ENCODE results near the gene SNORC.

Gene SNORC

DNA sequence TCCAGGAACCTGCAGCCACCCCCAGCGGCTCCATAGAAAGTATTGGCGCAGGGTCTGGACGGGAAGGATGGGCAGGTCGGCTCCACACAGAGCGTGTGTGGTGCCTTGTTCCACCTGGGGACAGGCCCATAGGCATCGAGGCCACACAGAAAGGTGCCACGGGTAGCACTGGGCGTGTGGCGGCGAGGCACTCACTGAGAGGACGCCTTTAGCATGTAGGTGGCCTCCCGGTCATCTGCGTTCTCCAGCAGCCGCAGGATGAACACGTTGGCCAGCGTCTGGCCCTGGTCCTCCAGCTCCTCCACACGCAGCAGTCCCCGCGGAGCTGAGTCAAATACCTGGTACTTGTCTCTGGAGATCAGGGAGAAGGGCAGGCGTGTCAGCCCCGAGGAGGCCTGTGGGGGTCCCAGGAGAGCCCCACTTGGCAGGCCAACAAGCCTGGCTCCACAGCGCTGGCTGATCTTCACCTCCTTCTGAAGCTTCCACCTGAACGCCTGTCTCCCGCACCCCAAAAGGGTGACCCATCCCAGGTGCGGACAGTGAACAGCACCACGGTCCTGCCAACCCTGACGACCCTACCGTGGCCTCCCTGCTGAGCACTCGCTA is 13.2 kb downstream of the SNORC start:
- DNase-seq: no peak

DNA sequence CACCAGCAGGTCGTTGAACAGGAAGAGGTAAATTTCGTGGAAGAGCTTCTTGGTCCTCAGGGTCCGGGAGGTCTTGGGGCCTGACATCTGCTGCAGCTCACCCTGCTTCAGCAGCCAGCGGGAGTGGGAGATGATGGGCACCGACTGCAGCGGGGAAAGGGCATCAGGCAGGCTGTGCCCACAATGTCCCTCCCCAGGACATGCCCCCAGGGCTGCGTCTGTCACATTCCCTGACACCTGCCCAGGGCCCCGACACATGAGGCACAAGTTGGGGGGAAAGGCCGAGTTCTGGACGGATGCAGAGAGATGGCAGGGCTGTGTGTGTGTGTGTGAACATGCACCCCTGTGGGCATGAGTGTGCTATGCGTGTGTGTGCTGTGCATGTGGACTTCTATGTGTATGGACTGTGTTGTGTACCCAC is 13.9 kb downstream of the SNORC start:
- DNase-seq: no peak

DNA sequence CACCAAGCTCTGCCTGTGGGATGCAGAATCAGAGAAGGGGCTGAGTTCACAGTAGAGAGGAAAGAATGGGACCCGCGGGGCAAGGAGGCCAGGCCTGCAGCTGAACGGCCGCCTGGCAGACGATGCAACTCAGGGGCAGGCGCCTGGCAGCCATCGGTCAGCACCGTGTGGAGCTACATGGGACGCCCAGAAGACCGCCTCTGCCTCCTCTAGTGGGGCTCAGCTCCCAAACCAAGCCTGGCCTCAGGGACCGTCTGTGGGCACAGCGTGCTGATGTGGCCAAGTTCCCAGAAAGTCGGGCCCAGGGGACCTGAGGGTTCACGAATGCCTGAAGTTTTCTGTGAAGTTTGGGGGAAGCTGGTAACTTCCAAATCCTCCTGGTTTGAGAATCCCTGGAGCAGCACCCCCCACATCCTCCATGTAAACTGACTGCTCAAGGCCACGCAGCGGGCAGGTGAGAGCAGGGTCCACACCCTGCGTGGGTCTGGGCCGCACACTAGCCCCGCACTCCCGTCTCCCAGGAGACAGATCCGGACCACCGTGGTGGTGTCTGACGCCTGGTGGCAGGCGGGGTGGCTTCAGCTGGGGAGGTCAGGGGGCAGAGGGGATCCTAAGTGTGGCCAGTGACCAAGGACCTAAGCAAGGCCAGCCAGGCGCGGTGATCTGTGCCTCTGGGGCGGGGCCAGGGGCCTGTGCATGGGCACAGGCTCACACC is 14.6 kb downstream of the SNORC start:
- no peak for DNase-seq

DNA sequence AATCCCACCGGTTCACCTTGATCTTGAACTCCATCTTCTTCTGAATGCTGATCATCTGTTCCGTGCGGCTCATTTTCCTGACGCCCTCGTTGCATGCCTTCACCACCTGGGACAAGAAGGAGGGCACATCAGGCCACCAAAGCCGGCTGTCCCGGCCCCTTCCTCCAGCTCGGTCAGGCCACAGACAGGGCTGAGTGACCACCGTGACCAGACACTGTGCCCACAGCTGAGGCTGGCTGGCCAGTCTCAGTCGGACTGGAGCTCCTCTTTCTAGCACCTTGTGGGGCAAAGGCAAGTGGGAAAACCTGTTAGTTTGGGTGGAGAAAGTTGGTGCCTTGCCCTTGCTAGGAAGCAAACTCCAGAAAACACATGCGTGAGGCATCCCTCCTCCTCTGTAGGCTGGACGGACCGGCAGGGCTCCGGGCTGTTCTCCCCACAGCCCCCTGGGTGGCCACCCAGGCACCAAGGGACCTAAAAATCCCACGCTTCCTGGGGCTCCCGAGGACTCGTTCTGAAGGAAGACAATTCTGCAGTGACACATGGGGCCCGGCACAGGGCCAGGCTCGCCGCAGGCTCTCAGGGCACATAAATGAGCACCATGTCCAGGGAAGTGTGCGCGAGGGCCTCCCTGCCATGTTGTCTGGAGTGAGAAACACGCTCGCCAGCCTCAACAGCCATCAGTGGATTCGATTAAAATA is 15.3 kb downstream of the SNORC start:
- DNase-seq: no peak

DNA sequence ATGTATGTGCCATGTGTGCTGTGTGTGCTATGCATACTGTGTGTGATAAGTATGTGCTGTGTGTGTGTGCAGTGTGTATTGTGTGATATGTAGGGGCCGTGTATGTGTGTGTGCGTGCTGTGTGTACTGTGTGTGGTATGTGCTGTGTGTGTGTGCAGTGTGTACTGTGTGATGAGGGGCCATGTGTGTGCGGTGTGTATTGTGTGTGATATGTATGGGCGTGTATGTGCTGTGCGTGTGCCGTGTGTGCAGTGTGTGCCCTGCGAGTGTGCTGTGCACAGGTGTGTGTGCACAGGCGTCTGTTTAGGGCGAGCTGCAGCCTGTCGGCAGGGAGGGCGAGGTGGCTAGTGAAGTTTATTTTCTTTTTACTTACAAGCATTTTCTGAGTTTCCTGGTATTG is 16.1 kb downstream of the SNORC start:
- no peak for DNase-seq

DNA sequence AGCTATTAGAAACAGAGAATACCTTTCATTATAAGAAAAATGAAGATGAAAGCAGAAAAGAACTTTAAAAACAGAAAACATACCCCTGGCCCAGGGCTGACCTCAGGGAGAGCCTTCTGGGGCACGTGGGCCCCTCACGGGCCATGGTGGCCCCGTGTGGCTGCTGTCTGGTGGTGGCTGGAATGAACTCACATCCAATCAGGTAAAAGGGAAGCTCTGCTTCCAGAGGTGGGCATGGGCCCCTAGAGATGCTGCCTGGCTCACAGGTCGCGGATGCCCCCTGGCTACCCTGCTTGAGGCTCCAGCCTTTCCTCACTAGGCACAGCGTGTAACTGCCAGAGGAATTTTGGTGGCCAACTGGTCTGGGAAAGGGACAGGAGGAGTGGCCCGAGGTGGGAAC is 16.6 kb downstream of the SNORC start:
- no peak for DNase-seq

DNA sequence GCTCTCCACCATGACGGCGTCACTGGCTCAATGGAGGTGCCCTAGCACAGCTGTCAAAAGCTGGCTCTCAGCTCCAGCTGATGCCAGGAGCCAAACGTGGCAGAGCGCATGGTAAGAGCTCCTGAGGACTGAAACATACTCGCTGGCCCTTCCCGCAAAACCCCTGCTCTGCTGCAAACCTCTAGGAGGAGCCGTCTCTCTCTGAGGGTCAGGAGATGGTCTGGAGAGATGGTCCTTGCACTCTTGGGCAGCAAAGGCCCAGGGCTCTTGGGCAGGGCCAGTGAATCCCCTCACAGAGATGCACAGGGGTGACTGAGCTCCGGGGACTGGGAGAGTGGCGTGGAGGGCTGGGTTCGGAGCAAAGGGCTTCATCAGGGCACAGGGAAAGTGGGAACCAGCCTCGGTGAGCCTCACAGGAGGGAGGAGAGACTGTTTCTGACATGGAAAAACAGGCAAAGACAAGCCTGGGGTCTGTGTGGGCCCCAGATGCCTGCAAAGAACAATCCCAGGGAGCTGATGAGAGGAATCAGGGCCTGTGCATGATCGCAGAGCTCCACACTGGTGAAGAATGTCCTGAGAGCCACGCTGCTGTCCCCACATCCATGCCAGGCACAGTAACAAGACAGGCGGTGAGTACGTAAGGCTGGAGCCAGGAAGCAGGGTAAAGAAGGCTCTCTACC is 17.2 kb downstream of the SNORC start:
- no peak for DNase-seq

DNA sequence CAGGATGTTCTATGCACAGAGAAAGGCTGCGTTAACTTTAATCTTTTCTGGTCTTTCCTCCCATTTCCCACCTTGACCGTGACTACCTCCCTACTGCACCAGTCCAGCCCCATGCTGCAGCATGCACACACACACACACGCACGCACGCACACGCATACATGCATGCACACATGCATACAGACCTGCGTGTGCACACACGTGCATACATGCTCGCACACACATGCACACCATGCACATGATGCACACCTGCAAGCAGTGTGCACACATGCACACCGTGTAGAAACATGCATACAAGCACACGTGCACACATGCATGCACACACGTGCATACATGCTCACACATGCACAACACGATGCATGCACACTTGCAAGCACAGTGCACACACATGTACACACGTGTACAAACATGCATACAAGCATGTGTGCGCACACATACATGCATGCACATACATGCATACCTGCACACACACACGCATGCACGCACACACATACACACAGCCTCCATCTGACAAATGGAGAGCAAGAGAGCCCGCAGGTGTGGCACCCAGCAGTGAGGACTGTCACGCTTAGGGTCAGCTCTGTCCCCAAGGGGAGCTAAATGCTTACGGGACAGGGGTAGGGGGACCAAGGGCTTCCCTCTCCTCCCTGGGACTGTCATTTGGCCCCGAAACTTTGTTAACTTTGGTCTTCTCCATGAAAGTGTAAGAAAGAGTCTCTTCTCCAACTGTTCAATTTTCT is 18.2 kb downstream of the SNORC start:
- DNase-seq: no peak

DNA sequence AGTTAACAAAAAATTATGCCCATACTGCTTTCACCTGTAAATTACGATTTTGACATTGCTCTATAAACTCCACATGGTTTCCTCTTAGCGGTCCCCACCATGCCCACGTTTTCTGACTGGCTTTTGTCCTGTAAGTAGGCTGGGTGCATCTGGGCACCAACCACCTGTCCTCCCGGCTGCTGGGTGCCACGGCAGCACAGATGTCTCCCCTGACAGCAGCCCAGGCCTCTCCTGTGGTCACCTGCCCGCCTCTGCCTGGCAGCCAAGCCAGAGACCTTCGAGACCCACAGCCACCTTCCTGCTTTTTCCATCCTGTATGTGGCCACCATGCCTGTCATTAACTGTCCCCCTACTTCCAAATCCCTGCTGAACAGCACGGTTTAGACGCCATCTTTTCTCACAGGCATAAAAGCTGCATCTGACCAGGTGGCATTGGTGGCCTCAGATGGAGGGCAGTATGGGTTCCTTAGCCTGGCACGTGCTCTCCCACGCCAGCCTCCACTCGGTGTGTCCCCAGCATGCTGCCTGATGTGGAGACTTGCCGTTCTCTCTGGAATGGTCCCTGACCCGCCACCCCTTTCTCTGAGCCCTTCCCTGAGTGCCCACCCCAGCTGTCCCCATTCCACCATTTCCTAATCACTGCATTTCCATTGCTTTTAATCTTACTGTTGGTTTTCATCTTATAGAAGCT is 18.9 kb downstream of the SNORC start:
- no peak for DNase-seq

DNA sequence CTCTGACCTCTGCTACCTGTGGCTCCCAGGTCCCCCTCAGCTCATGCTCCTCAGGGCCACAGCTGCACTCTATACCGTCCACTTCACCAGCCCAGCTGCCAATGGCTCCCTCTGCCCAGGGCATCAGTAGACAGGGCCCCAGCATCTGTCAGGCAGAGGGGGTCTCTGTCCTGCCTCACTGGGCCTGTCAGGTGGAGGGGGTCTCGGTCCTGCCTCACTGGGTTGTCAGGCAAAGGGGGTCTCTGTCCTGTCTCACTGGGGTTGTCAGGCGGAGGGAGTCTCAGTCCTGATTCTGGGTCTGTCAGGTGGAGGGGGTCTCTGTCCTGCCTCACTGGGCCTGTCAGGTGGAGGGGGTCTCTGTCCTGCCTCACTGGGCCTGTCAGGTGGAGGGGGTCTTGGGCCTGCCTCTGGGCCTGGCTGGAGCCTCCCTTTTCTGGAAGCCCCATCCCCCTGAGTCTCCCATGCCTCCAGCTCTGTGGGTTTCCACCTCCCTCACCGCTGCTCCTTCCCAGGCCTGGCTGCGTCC is 19.9 kb downstream of the SNORC start:
- no peak for DNase-seq

DNA sequence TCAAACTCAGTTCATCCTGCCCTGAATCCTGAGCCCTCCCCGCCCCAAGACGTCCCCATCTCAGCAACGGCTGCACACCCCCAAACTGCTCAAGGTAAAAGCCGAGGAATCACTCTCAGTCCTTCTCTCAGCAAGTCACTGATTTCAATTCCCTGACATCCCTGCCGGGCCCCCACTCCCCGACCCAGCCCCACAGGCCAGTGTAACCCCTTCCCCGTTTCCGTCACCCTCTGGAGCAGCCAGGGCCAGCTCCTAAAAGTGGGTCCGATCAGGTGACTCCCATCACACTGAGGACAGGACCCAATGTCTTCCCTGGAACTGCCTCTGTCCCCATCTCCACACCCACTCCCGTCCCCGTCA is 20.5 kb downstream of the SNORC start:
- no peak for DNase-seq

DNA sequence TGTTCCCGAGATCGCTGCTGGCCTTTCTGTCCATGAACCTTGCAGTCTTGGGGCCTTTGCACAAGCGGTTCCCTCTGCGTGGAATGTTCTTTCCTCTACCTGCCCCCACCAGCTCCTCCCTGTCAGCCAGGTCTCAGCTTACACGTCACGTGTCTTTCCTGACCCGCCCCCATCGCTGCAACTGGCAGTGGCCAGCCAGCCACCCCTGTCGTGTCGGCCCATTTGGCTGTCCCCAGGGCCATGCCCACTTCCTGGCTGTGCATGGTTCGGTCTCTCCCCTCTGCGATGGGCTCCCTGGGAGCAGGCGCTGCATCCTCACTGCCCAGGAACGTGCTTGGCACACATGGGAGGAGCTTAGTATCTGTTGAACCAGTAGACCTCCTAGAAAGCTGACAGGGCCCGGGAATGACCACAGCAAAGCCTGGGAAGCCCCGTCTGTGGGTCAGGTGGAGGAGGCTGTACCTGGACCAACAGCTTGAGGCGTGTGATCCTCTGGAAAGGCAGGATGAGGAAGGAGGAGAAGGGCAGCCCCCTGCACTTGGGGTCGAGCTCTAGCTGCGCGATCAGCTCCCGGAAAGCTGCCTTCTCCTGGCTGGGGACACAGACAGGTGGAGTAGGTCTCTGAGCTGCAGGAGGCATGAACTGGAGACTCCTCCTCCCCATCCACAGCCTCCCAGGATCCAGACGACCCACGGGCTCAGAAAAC is 21.0 kb downstream of the SNORC start:
- no peak for DNase-seq

DNA sequence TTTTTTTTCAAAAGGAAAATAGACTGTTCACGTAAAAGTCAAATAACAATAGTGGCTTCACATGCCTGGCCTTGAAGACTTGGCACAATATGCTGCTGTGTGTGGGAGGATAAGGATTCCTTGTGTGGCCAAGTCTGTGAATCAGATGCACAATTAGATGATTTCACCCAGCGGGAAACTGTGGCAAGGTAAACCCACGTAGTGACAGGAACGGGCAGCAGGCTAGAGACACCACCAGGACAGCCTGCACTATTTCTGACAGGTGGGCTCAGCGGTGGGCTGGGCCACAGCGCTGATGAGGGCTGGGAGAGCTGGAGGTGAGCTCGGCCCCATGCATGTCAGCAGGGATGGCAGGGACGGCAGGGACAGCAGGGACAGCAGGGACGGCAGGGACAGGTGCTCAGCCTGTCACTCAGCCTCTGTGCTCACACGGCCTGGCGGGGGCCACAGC is 21.6 kb downstream of the SNORC start:
- DNase-seq: no peak

DNA sequence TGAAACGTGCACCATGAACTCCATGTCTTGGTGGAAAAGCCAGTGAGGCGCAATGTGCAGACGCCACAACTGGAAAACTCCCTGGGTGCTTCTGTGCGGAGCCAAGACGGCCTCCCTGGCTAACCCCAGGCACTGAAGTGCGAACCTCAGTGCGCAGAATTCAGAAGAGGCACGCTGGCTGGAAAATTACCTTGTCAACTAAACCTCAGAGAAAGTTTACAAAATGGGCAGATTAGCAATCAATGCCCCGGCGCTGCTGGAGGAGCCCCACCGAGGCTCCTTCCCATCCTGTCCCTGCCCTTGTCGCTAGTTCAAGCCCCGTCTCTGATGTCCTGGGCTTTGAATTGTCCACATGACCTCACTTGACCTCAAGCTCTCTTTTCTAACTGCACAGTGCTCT is 22.2 kb downstream of the SNORC start:
- no peak for DNase-seq

DNA sequence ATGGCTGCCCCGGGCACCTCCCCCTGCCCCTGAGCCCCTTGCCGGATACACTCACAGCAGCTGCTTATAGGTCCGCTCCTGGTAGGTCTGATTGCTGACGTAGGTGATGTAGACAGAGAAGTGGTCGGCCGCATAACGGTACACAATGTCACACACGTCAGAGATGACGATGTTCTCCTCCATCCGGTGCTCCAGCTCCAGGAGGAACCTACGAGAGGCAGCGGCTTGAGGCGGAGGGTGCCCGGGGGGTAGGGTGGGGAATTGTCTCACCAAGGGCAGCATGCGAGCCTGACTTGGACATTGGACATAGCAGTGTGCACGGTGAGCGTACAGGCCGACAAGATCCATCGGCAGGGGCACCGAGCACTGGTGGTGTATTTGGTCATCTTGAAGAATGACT is 22.8 kb downstream of the SNORC start:
- no peak for DNase-seq

DNA sequence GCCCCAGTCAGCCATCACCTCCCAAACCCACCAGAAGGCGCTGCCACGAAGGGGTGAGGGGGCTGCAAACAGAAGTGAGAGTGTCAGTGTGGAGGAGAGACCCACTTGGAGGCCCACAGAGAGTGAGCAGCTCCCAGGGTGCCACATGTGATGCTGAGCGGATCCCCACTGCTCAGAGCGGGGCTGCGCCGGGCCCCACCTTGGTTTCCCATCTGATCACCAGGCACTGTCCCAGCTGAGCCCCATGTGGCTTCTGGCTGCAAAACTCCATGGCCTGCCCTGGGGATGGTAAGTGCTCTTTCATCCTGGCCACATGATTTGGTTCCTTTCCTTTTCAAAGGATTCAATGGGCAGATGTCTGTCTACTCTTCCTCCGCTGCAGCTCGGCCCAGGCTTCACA is 23.8 kb downstream of the SNORC start:
- DNase-seq: no peak

DNA sequence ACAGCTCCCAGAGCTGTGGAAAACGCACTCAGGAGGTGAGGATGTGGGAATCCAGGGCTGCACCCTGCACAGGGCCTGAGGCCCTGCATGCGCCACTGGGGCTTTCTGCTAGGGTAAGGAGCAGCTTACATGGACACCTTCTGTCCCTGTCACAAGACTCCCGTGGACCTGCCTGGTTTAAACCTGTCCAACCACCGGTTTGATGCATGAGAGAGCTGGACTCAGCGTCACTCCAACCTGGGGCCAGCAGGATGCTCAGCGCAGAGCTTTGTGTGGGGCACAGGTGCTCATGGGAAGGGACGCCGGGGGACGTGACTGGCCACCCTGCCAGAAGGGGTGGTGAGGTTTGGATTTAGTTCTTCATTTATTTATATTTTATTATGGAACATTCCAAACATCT is 24.2 kb downstream of the SNORC start:
- no peak for DNase-seq

DNA sequence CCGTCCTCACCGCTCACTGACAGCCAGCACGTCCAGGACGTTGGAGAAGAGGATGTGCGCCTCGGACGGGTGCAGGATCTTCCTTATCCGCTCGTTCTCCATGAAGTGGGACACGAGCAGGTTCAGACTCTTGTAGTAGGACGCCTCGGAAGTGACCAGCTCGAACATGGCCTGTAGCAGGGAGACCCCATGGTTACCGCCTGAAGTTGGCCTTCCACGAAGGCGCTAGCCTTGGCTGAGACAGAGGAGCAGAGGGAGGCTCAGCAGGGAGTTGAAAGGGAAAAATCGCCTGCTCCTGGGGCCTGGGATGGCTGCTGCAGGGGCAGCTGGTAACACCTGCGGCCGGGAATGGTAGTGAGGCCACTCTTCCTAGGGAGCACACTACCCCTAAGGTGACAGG is 24.7 kb downstream of the SNORC start:
- DNase-seq: no peak

DNA sequence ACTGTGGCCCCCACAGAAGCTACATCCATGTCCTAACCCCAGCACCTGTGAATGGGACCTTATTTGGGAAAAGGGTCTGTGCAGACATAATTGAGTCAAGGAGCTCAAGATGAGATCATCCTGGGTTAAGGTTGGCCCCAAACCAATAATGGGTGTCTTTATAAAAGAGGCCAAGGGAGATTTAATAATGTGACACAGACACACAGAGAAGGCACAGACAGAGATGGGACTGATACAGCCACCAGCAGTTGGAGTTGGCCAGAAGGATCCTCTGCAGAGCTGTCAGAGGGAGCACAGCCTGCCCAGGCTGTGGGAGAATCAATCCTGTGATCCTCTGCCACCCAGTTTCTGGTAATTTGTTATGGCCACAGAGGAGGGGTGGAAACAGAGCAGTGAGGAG is 26.0 kb downstream of the SNORC start:
- no peak for DNase-seq

DNA sequence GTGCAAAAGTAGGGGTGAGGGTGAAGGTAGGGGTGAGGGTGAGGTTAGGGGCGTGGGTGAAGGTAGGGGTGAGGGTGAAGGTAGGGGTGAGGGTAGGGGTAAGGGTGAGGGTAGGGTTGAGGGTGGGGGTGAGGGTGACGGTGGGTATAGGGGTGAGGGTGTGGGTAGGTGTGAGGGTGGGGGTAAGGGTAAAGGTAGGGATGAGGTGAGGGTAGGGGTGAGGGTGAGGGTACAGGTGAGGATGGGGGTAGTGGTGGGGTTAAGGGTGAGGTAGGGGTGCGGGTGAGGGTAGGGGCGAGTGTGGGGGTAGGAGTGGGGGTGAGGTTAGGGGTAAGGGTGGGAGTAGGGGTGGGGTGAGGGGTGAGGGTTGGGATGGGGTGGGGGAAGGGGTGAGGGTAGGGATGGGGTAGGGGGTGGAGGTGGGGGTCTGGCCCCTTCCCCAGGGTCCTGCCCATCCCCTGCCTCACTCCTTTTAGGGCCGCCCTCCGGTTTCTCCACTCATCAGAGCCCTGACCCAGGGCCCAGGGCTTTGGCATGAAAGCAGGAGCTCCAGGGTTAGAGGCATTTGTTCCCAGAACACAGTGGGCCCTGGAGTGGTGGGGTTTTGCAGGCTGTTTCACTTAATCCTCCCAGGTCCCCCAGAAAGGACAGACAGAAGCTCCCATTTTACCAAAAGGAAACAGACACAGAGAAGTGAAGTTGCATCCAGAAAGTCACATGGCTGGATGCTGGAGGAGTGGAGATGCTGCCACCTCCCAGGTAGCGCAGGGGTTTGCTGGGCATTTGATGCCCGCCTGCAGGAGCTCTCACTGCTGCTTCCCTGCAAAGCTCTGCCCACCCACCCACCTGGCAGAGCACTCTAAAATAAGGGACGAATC is 26.9 kb downstream of the SNORC start:
- no peak for DNase-seq
